ENCODE measurements around the gene UNK. TPM values are rescaled to one million over a fixed set of nuclear protein-coding genes. Genes with fewer than 3 reads are reported as not detected.

Gene UNK
- total RNA-seq, 4 donors from 2014 or later = 27.8 to 68.2 (median 31.9) TPM

GRCh38 chr17:75820094-75821080, 35.8 kb downstream of the UNK start:
- Histone ChIP-seq H3K27me3 (no peaks in the 10 kb centered on the region), H3K4me3 (no peak overlapping the region), H3K4me1 (peaks cover 19% of the 10 kb centered on the region), H3K27ac (no peak overlapping the region), H3K36me3 (peaks cover 79% of the 10 kb centered on the region), H3K9me3 (no peaks in the 10 kb centered on the region)
- DNase-seq (ENCODE audit: low spot score in 2 of 2) = no peak
- TF ChIP-seq EP300 (IDR thresholded peaks at IDR 0.05) = no peak
- TF ChIP-seq CTCF (IDR thresholded peaks at IDR 0.05) = no peak
- TF ChIP-seq POLR2AphosphoS5 (IDR thresholded peaks at IDR 0.05) = no peak
- TF ChIP-seq POLR2A (IDR thresholded peaks at IDR 0.05) = no peak
- WGBS = 82% methylated on average over 15 of the region's 21 CpGs

- no peaks in the 10 kb centered on the region for H3K9me3 ChIP-seq
- TF ChIP-seq POLR2A (IDR thresholded peaks at IDR 0.05) (no peak), CTCF (IDR thresholded peaks at IDR 0.05) (no peak), POLR2AphosphoS5 (IDR thresholded peaks at IDR 0.05) (no peak), EP300 (IDR thresholded peaks at IDR 0.05) (no peak)
- 94% methylated on average over 7 of the region's 7 CpGs for WGBS
- peak in 1 of 2 donors; percentile 59 for DNase-seq (ENCODE audit: low spot score in 2 of 2)
- peaks cover 76% of the 10 kb centered on the region for H3K36me3 ChIP-seq
- no peak overlapping the region for H3K27ac ChIP-seq
- no peaks in the 10 kb centered on the region for H3K27me3 ChIP-seq
- no peak overlapping the region for H3K4me3 ChIP-seq
- peaks cover 21% of the 10 kb centered on the region for H3K4me1 ChIP-seq
These were observed 36.9 kb downstream of the UNK start for GRCh38 chr17:75821552-75821951.

GRCh38 chr17:75822119-75822799, 37.7 kb downstream of the UNK start:
- Histone ChIP-seq H3K4me1 (peaks cover 28% of the 10 kb centered on the region), H3K9me3 (no peaks in the 10 kb centered on the region), H3K4me3 (no peak overlapping the region), H3K27ac (no peak overlapping the region), H3K36me3 (peaks cover 69% of the 10 kb centered on the region), H3K27me3 (no peaks in the 10 kb centered on the region)
- peak in 1 of 2 donors; percentile 75 for DNase-seq (ENCODE audit: low spot score in 2 of 2)
- 37% methylated on average over 9 of the region's 18 CpGs for WGBS
- no peak for TF ChIP-seq POLR2AphosphoS5 (IDR thresholded peaks at IDR 0.05)
- TF ChIP-seq POLR2A (IDR thresholded peaks at IDR 0.05) = no peak
- TF ChIP-seq CTCF (IDR thresholded peaks at IDR 0.05) = no peak
- no peak for TF ChIP-seq EP300 (IDR thresholded peaks at IDR 0.05)

- 70% methylated on average over 3 of the region's 3 CpGs for WGBS
- no peak for DNase-seq (ENCODE audit: low spot score in 2 of 2)
- TF ChIP-seq CTCF (IDR thresholded peaks at IDR 0.05) (no peak), EP300 (IDR thresholded peaks at IDR 0.05) (no peak), POLR2A (IDR thresholded peaks at IDR 0.05) (no peak), POLR2AphosphoS5 (IDR thresholded peaks at IDR 0.05) (no peak)
- H3K27me3 ChIP-seq = no peaks in the 10 kb centered on the region
- H3K9me3 ChIP-seq = no peaks in the 10 kb centered on the region
- H3K36me3 ChIP-seq = peaks cover 64% of the 10 kb centered on the region
- peaks cover 33% of the 10 kb centered on the region for H3K4me1 ChIP-seq
- no peak overlapping the region for H3K27ac ChIP-seq
- H3K4me3 ChIP-seq = no peak overlapping the region
These were observed 38.2 kb downstream of the UNK start for GRCh38 chr17:75822800-75823166.

Data from suprapubic skin (tissue), 4 donors.